ENCODE data around the gene CNTNAP2.

The CNTNAP2 gene

GRCh38 chr7:146700015-146700560 lies 583.5 kb downstream of the CNTNAP2 start:
- DNase-seq: no peak

- DNase-seq: no peak
Observed at GRCh38 chr7:146701166-146701565, 584.6 kb downstream of the CNTNAP2 start.

- DNase-seq: no peak
Observed at GRCh38 chr7:146702898-146703297, 586.3 kb downstream of the CNTNAP2 start.

- DNase-seq: no peak
Observed at GRCh38 chr7:146709451-146710027, 592.9 kb downstream of the CNTNAP2 start.

GRCh38 chr7:146713205-146713604 lies 596.6 kb downstream of the CNTNAP2 start:
- DNase-seq: no peak

- DNase-seq: no peak
Observed at GRCh38 chr7:146713934-146714333, 597.3 kb downstream of the CNTNAP2 start.

GRCh38 chr7:146720195-146720594 lies 603.6 kb downstream of the CNTNAP2 start:
- DNase-seq: no peak

- no peak for DNase-seq
Observed at GRCh38 chr7:146722986-146723385, 606.4 kb downstream of the CNTNAP2 start.

- no peak for DNase-seq
Observed at GRCh38 chr7:146725520-146725919, 608.9 kb downstream of the CNTNAP2 start.

- no peak for DNase-seq
Observed at GRCh38 chr7:146728141-146728540, 611.5 kb downstream of the CNTNAP2 start.

- no peak for DNase-seq
Observed at GRCh38 chr7:146728611-146729010, 612.0 kb downstream of the CNTNAP2 start.

- DNase-seq: no peak
Observed at GRCh38 chr7:146731185-146731584, 614.6 kb downstream of the CNTNAP2 start.

- no peak for DNase-seq
Observed at GRCh38 chr7:146735992-146736391, 619.4 kb downstream of the CNTNAP2 start.

GRCh38 chr7:146736446-146737190 lies 620.0 kb downstream of the CNTNAP2 start:
- no peak for DNase-seq

GRCh38 chr7:146740039-146740438 lies 623.4 kb downstream of the CNTNAP2 start:
- DNase-seq: no peak

GRCh38 chr7:146741911-146742310 lies 625.3 kb downstream of the CNTNAP2 start:
- no peak for DNase-seq

GRCh38 chr7:146754385-146754784 lies 637.8 kb downstream of the CNTNAP2 start:
- DNase-seq: no peak

GRCh38 chr7:146755585-146755984 lies 639.0 kb downstream of the CNTNAP2 start:
- no peak for DNase-seq

GRCh38 chr7:146764458-146764857 lies 647.9 kb downstream of the CNTNAP2 start:
- DNase-seq: no peak

GRCh38 chr7:146768957-146769356 lies 652.4 kb downstream of the CNTNAP2 start:
- DNase-seq: no peak

GRCh38 chr7:146772601-146773000 lies 656.0 kb downstream of the CNTNAP2 start:
- DNase-seq: peak; percentile 18

GRCh38 chr7:146773506-146773905 lies 656.9 kb downstream of the CNTNAP2 start:
- no peak for DNase-seq

- DNase-seq: no peak
Observed at GRCh38 chr7:146781352-146782116, 664.9 kb downstream of the CNTNAP2 start.

GRCh38 chr7:146787266-146787665 lies 670.7 kb downstream of the CNTNAP2 start:
- no peak for DNase-seq

Data from right hindlimb (tissue), 1 donor.